Right lobe of liver (tissue), 6 donors: ENCODE data around the gene MUC4. TPM values are rescaled to one million over a fixed set of nuclear protein-coding genes. Genes with fewer than 3 reads are reported as not detected.
"Not testable (repeated sequence)": the region's sequence is repeated elsewhere in the genome, so short reads cannot be mapped to it uniquely, and the experiment has no call there.

ENCODE experiments used
- ATAC-seq, 4 donors: fragments of 200-7000 bp; cut with Tn5 transposase; one replicate each; pipeline ENCODE4 v1.9.1; 2020; ENCODE audit warnings: mild to moderate bottlenecking in 4 of 4, moderate library complexity in 4 of 4
- DNase-seq, 3 donors: peaks; one replicate each; pipeline ENCODE4 v3.0.0-alpha.2; 2020
- H3K27ac ChIP-seq, 3 donors: fragments of 200-600 bp; one replicate each; pipeline ENCODE4 v1.8.0; 2022
- H3K27me3 ChIP-seq, 2 donors: fragments of 200-600 bp; one replicate each; pipeline ENCODE4 v1.8.0; 2022
- H3K36me3 ChIP-seq, 4 donors: fragments of 200-600 bp; sonication (generic) in 1 of 4; one replicate each; pipeline versions ENCODE4 v1.5.1 to v1.8.0; 2017 to 2022; ENCODE audit warnings: control low read depth in 1 of 4
- H3K4me1 ChIP-seq, 4 donors: fragments of 200-600 bp; sonication (generic) in 1 of 4; one replicate each; pipeline versions ENCODE4 v1.5.1 to v1.8.0; 2017 to 2022; ENCODE audit warnings: control low read depth in 1 of 4
- H3K4me3 ChIP-seq, 3 donors: fragments of 200-600 bp; one replicate each; pipeline ENCODE4 v1.8.0; 2022
- H3K9me3 ChIP-seq, 4 donors: fragments of 200-600 bp; sonication (generic) in 1 of 4; one replicate each; pipeline versions ENCODE4 v1.5.1 to v1.8.0; 2017 to 2022; ENCODE audit warnings: control low read depth in 1 of 4
- POLR2A ChIP-seq: fragments of 450-650 bp; IDR thresholded peaks from one replicate; pipeline ENCODE4 v1.6.1; 2017; ENCODE audit warnings: antibody characterized with exemption, mild to moderate bottlenecking
- WGBS: methylation state at CpG from one replicate; pipeline ENCODE4 v1.1.6; 2018; ENCODE audit warnings: low coverage, low lambda C conversion rate; ENCODE audit not compliant: insufficient coverage; ENCODE audit errors: missing lambda C conversion rate; 5-methylcytosine and 5-hydroxymethylcytosine counted together
- intact Hi-C, 2 donors: fragments of 100-400 bp; cut with DNase I; formaldehyde crosslinking; loops; one replicate each; pipeline versions ENCODE4 v1.11.2 to v1.14.1; 2022
- total RNA-seq, 6 experiments: library from RNA; depleted of rRNA in 2 of 6; stranded (reverse); fragments of >200 nt in 2 of 6; fragmentation: NEBNext Ultra II Directional in 3 of 6; extraction: Animal tissue kit (Norgen Biotek cat#: 25700) in 3 of 6; gene quantifications; one replicate each; pipeline versions ENCODE4 v1.1.0 to v1.2.4, GENCODE V29; 2016 to 2023
- TF ChIP-seq, protein P1 (sequence below), 4 donors: fragments of 200-600 bp in 3 of 4; fragments of 450-650 bp in 1 of 4; IDR thresholded peaks; one replicate each; pipeline versions ENCODE4 v1.5.1 to v1.8.0; 2016 to 2022; ENCODE audit warnings: antibody characterized with exemption in 4 of 4, mild to moderate bottlenecking in 2 of 4
- donor health status: DM: no; HTN: yes; CAD: no.
- donor health status: DM: no; HTN: no; CAD: no.
- donor health status: DM: no; HTN: no; CAD: no.
- donor health status: DM: no; HTN: yes; CAD: no.
- donor health status: DM: no; HTN: yes; CAD: no.

The MUC4 gene
- total RNA-seq, 6 experiments from 2014 or later, result 0.07 to 0.20 TPM; not detected in 4

DNA sequence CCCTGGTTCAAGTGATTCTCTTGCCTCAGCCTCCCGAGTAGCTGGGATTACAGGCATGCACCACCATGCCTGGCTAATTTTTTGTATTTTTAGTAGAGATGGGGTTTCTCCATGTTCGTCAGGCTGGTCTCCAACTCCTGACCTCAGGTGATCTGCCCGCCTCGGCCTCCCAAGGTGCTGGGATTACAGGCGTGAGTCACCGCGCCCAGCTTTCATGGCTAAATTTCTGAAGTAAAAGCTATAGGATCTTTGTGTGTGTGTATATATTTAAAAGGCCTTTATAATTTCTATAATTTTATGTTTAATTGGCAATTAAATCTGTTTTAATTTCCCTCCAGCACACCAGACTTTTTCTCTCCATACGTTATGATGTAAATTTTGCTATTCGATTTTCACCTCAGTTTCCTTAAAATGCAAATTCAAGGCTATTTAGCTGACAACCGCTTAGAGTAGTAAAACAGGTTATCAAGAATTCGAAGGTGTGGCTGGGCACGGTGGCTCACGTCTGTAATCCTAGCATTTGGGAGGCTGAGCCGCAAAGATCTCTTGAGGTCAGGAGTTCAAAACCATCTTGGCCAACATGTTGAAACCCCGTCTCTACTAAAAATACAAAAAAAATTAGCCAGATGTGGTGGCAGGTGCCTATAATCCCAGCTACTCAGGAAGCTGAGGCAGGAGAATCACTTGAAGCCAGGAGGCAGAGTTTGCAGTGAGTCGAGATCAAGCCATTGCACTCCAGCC lies 92.0 kb downstream of the MUC4 start:
- peak in 2 of 3 donors; percentile 8 to 49 for DNase-seq
- H3K36me3 ChIP-seq, H3K27me3 ChIP-seq, H3K4me3 ChIP-seq, ATAC-seq, intact Hi-C loops, H3K9me3 ChIP-seq, H3K27ac ChIP-seq: not testable (repeated sequence)
- 85% methylated on average over 13 of the region's 16 CpGs for WGBS
- H3K4me1 ChIP-seq, result peaks cover 0 to 19% (median 4%) of the 10 kb centered on the region in 4 donors

- intact Hi-C loops, result no loop called here
- no peaks in the 10 kb centered on the region for H3K9me3 ChIP-seq
- ATAC-seq, result no peak
- peaks cover 0 to 11% (median 0%) of the 10 kb centered on the region in 4 donors for H3K36me3 ChIP-seq
- TF ChIP-seq POLR2A, result no peak
- TF ChIP-seq, protein P1, sequence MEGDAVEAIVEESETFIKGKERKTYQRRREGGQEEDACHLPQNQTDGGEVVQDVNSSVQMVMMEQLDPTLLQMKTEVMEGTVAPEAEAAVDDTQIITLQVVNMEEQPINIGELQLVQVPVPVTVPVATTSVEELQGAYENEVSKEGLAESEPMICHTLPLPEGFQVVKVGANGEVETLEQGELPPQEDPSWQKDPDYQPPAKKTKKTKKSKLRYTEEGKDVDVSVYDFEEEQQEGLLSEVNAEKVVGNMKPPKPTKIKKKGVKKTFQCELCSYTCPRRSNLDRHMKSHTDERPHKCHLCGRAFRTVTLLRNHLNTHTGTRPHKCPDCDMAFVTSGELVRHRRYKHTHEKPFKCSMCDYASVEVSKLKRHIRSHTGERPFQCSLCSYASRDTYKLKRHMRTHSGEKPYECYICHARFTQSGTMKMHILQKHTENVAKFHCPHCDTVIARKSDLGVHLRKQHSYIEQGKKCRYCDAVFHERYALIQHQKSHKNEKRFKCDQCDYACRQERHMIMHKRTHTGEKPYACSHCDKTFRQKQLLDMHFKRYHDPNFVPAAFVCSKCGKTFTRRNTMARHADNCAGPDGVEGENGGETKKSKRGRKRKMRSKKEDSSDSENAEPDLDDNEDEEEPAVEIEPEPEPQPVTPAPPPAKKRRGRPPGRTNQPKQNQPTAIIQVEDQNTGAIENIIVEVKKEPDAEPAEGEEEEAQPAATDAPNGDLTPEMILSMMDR (IDR thresholded peaks at IDR 0.05), result no peak
- H3K27ac ChIP-seq, result peak overlapping the region in 1 of 3 donors; percentile 2
- peaks cover 0 to 19% (median 4%) of the 10 kb centered on the region in 4 donors for H3K4me1 ChIP-seq
- DNase-seq, result peak in 2 of 3 donors; percentile 2 to 8
- WGBS, result 92% methylated on average over 7 of the region's 7 CpGs
- no peak overlapping the region for H3K4me3 ChIP-seq
- H3K27me3 ChIP-seq, result no peaks in the 10 kb centered on the region
Observed at GRCh38 chr3:195718477-195718984, 93.2 kb downstream of the MUC4 start.

GRCh38 chr3:195717852-195718476 lies 93.8 kb downstream of the MUC4 start:
- ATAC-seq, result no peak
- Histone ChIP-seq H3K27me3 (no peaks in the 10 kb centered on the region), H3K27ac (peak overlapping the region in 1 of 3 donors; percentile 79), H3K36me3 (peaks cover 0 to 11% (median 0%) of the 10 kb centered on the region in 4 donors), H3K4me1 (peaks cover 0 to 19% (median 4%) of the 10 kb centered on the region in 4 donors), H3K4me3 (no peak overlapping the region), H3K9me3 (no peaks in the 10 kb centered on the region)
- DNase-seq, result peak in 1 of 3 donors; percentile 7
- intact Hi-C loops, result no loop called here
- TF ChIP-seq, protein P1 (IDR thresholded peaks at IDR 0.05), result no peak
- no peak for TF ChIP-seq POLR2A
- WGBS, result 76% methylated on average over 3 of the region's 5 CpGs

- intact Hi-C loops, result no loop called here
- H3K9me3 ChIP-seq, result no peaks in the 10 kb centered on the region
- H3K4me3 ChIP-seq, result no peak overlapping the region
- TF ChIP-seq, protein P1 (IDR thresholded peaks at IDR 0.05), result no peak
- no peak for TF ChIP-seq POLR2A
- peaks cover 0 to 19% (median 4%) of the 10 kb centered on the region in 4 donors for H3K4me1 ChIP-seq
- DNase-seq, result peak in 1 of 3 donors; percentile 57
- 81% methylated on average over 5 of the region's 9 CpGs for WGBS
- H3K36me3 ChIP-seq, result peaks cover 0 to 11% (median 0%) of the 10 kb centered on the region in 4 donors
- ATAC-seq, result peak in 1 of 4 donors; percentile 3
- peak overlapping the region in 2 of 3 donors; percentile 47 to 79 for H3K27ac ChIP-seq
- no peaks in the 10 kb centered on the region for H3K27me3 ChIP-seq
Observed at GRCh38 chr3:195717416-195717815, 94.3 kb downstream of the MUC4 start.
